Measurements from ENCODE around the gene LAMC2.

LAMC2 gene

DNA sequence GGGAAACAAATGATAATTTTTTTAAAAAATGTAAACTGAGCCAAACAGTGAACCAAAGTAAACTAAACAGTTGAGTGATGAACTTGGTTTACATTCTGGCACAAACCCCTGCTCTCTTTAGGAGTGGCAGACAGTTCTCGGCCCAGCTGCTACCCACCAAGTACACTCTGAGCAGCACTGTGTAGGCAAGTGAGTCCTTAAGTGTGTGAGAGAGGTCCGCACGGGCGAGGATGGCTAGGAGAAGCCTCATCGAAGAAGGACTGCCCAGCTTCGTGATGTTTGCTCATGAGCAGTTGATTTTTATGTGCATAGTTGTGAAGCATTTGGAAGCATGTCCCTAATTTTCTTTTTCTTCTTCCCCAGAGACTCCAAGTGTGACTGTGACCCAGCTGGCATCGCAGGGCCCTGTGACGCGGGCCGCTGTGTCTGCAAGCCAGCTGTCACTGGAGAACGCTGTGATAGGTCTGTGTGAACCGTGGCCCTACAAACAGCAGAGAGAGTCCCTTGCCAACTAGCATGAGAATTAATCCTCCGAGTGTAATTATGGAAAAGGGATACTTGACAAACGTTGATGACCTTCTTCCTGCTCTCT lies 32.1 kb downstream of the LAMC2 start:
- Histone ChIP-seq H3K27ac (ENCODE audit: insufficient read depth in 1 of 2, low read depth in 1 of 2, low read length in 2 of 2, poor library complexity in 1 of 2, severe bottlenecking in 2 of 2) (no peak overlapping the region), H3K36me3 (ENCODE audit: control insufficient read depth in 4 of 4, insufficient read depth in 4 of 4, low read length in 3 of 4) (no peaks in the 10 kb centered on the region)
- CTCF ChIA-PET, result no interaction called here

DNA sequence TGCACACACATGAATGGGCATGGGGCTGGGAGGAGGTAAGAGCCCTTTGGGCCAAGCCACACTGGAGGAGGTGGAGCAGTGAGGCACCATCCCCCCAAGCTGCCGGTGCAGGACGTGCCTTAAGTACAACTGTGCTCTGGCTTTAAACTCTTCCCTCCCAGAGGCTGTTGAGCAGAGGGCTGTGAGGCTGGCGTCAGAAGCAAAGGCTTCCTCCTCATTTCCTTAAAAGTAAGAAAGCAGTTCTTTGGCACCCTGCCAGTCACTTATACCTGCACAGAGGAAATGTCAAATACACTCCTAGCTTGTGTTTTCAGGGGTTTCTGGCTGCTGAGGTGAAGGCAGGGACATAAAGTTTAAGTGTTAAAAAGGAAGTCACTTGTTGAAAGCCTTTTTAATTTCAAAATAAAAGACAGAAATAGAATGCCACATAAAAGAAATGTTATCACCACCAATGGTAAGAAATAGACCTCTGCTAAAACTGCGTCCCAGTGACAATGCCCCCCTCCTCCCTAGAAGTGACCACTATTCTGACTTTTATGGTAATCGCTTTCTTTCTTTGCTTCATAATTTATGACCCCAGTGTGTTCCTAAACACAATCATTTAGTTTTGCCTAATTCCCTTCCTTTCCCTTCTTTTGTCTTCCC lies 33.0 kb downstream of the LAMC2 start:
- CTCF ChIA-PET, result interaction anchor here (1.5 kb wide), 1 partner anchor 16 kb away, joined by 4 read pairs; no protein-coding TSS in a partner anchor
- peak; percentile 21 to 58 (median 47) for DNase-seq
- Histone ChIP-seq H3K36me3 (ENCODE audit: control insufficient read depth in 4 of 4, insufficient read depth in 4 of 4, low read length in 3 of 4) (no peaks in the 10 kb centered on the region), H3K27ac (ENCODE audit: insufficient read depth in 1 of 2, low read depth in 1 of 2, low read length in 2 of 2, poor library complexity in 1 of 2, severe bottlenecking in 2 of 2) (no peak overlapping the region), H3K27me3 (replicated peaks in 2 of 5; ENCODE audit: control insufficient read depth in 4 of 5, insufficient read depth in 5 of 5, low read length in 4 of 5) (peaks cover 0 to 4% (median 0%) of the 10 kb centered on the region in 5 experiments), H3K4me1 (ENCODE audit: control extremely low read depth in 1 of 4, control insufficient read depth in 4 of 4, insufficient read depth in 4 of 4, low read length in 3 of 4) (peaks cover 3 to 18% (median 13%) of the 10 kb centered on the region in 4 experiments), H3K4me3 (ENCODE audit: control insufficient read depth in 1 of 7, extremely low read depth in 1 of 7, insufficient read depth in 4 of 7, low read depth in 2 of 7, low read length in 6 of 7) (peak overlapping the region in 1 of 7 experiments; percentile 35), H3K9me3 (ENCODE audit: control extremely low read depth in 1 of 5, control insufficient read depth in 4 of 5, insufficient read depth in 2 of 5, low read depth in 1 of 5, low read length in 4 of 5) (no peaks in the 10 kb centered on the region)
- POLR2A ChIA-PET, result no interaction called here
- WGBS (ENCODE audit: insufficient coverage), result 0% methylated on average over 5 of the region's 5 CpGs

More for the DNA sequence above, 32.1 kb downstream of the LAMC2 start:
- POLR2A ChIA-PET, result no interaction called here
- no peaks in the 10 kb centered on the region for H3K9me3 ChIP-seq (ENCODE audit: control extremely low read depth in 1 of 5, control insufficient read depth in 4 of 5, insufficient read depth in 2 of 5, low read depth in 1 of 5, low read length in 4 of 5)
- peaks cover 0 to 3% (median 0%) of the 10 kb centered on the region in 5 experiments for H3K27me3 ChIP-seq (replicated peaks in 2 of 5; ENCODE audit: control insufficient read depth in 4 of 5, insufficient read depth in 5 of 5, low read length in 4 of 5)
- H3K4me1 ChIP-seq (ENCODE audit: control extremely low read depth in 1 of 4, control insufficient read depth in 4 of 4, insufficient read depth in 4 of 4, low read length in 3 of 4), result peaks cover 3 to 18% (median 13%) of the 10 kb centered on the region in 4 experiments
- H3K4me3 ChIP-seq (ENCODE audit: control insufficient read depth in 1 of 7, extremely low read depth in 1 of 7, insufficient read depth in 4 of 7, low read depth in 2 of 7, low read length in 6 of 7), result no peak overlapping the region
- 93% methylated on average over 8 of the region's 14 CpGs for WGBS (ENCODE audit: insufficient coverage)
- no peak for DNase-seq

DNA sequence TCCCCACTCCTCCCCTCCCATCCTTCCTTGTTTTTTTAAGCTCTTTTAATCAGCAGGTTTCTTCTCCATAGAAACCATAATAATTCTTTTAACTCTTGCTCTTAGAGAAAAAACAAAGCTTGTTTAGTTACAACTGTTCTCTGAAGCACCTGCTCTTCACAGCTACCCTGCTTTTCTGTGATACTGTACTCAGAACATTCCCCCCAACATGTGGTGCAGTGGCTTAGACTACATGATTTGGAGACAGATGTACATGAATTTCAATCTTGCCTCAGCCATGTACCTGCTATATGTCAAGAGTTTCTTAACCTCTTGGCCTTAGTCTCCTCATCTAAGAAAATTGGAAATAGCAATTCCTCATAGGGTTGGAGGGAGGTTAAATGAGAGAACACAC lies 33.5 kb downstream of the LAMC2 start:
- CTCF ChIA-PET, result interaction anchor here (1.5 kb wide), 1 partner anchor 15 kb away, joined by 4 read pairs; no protein-coding TSS in a partner anchor

DNA sequence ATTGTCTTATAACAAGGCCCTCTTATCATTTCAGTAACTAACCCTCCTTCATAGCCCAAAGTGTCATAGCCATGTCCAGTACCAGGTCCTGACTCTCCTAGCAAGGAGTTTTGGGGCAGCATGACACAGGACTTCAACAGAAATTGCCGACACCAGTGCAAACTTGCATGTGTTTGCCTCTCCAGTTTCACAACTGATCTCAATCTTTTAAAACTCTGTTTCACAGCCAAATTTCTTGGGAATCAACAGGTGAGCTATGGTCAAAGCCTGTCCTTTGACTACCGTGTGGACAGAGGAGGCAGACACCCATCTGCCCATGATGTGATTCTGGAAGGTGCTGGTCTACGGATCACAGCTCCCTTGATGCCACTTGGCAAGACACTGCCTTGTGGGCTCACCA lies 36.8 kb downstream of the LAMC2 start:
- Histone ChIP-seq H3K4me1 (ENCODE audit: control extremely low read depth in 1 of 4, control insufficient read depth in 4 of 4, insufficient read depth in 4 of 4, low read length in 3 of 4) (peaks cover 3 to 17% (median 13%) of the 10 kb centered on the region in 4 experiments), H3K4me3 (ENCODE audit: control insufficient read depth in 1 of 7, extremely low read depth in 1 of 7, insufficient read depth in 4 of 7, low read depth in 2 of 7, low read length in 6 of 7) (no peak overlapping the region), H3K9me3 (ENCODE audit: control extremely low read depth in 1 of 5, control insufficient read depth in 4 of 5, insufficient read depth in 2 of 5, low read depth in 1 of 5, low read length in 4 of 5) (no peaks in the 10 kb centered on the region), H3K36me3 (ENCODE audit: control insufficient read depth in 4 of 4, insufficient read depth in 4 of 4, low read length in 3 of 4) (no peaks in the 10 kb centered on the region), H3K27me3 (replicated peaks in 2 of 5; ENCODE audit: control insufficient read depth in 4 of 5, insufficient read depth in 5 of 5, low read length in 4 of 5) (peaks cover 0 to 1% (median 0%) of the 10 kb centered on the region in 5 experiments), H3K27ac (ENCODE audit: insufficient read depth in 1 of 2, low read depth in 1 of 2, low read length in 2 of 2, poor library complexity in 1 of 2, severe bottlenecking in 2 of 2) (no peak overlapping the region)
- ChIA-PET POLR2A (no interaction called here), CTCF (interaction anchor here (2.5 kb wide), 1 partner anchor 12 kb away, joined by 8 read pairs; no protein-coding TSS in a partner anchor)
- DNase-seq, result no peak
- WGBS (ENCODE audit: insufficient coverage), result 100% methylated on average over 1 of the region's 3 CpGs

More for the DNA sequence above, 33.5 kb downstream of the LAMC2 start:
- Histone ChIP-seq H3K4me1 (ENCODE audit: control extremely low read depth in 1 of 4, control insufficient read depth in 4 of 4, insufficient read depth in 4 of 4, low read length in 3 of 4) (peaks cover 3 to 18% (median 13%) of the 10 kb centered on the region in 4 experiments), H3K9me3 (ENCODE audit: control extremely low read depth in 1 of 5, control insufficient read depth in 4 of 5, insufficient read depth in 2 of 5, low read depth in 1 of 5, low read length in 4 of 5) (no peaks in the 10 kb centered on the region), H3K4me3 (ENCODE audit: control insufficient read depth in 1 of 7, extremely low read depth in 1 of 7, insufficient read depth in 4 of 7, low read depth in 2 of 7, low read length in 6 of 7) (peak overlapping the region in 1 of 7 experiments; percentile 1), H3K27me3 (replicated peaks in 2 of 5; ENCODE audit: control insufficient read depth in 4 of 5, insufficient read depth in 5 of 5, low read length in 4 of 5) (peaks cover 0 to 3% (median 0%) of the 10 kb centered on the region in 5 experiments), H3K36me3 (ENCODE audit: control insufficient read depth in 4 of 4, insufficient read depth in 4 of 4, low read length in 3 of 4) (no peaks in the 10 kb centered on the region), H3K27ac (ENCODE audit: insufficient read depth in 1 of 2, low read depth in 1 of 2, low read length in 2 of 2, poor library complexity in 1 of 2, severe bottlenecking in 2 of 2) (no peak overlapping the region)
- POLR2A ChIA-PET, result no interaction called here
- DNase-seq, result no peak

DNA sequence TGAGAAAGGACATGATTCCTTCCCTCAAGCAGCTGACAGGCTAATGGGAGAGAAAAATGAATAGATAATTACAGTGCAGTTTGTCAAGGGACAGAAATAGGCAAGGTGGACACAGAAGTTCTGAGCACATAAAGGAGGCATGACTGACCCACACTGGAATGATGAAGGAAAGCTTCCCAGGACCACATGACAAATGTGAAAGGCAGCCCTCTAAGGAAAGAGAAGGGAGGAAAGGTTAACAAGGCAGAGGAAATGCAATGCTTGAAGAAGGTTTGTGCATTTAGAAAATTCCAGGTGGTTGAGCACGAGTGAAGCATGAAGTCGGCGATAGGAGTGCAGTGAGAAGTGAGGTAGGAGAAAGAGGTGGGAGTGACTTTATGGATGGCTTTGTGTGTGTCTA lies 37.4 kb downstream of the LAMC2 start:
- 100% methylated on average over 3 of the region's 3 CpGs for WGBS (ENCODE audit: insufficient coverage)
- CTCF ChIA-PET, result interaction anchor here (1.5 to 2.5 kb wide), 2 partner anchors 12 to 18 kb away, joined by 3 to 8 read pairs; no protein-coding TSS in a partner anchor
- peaks cover 0 to 1% (median 0%) of the 10 kb centered on the region in 5 experiments for H3K27me3 ChIP-seq (replicated peaks in 2 of 5; ENCODE audit: control insufficient read depth in 4 of 5, insufficient read depth in 5 of 5, low read length in 4 of 5)
- H3K36me3 ChIP-seq (ENCODE audit: control insufficient read depth in 4 of 4, insufficient read depth in 4 of 4, low read length in 3 of 4), result no peaks in the 10 kb centered on the region
- no peak overlapping the region for H3K4me3 ChIP-seq (ENCODE audit: control insufficient read depth in 1 of 7, extremely low read depth in 1 of 7, insufficient read depth in 4 of 7, low read depth in 2 of 7, low read length in 6 of 7)
- POLR2A ChIA-PET, result no interaction called here
- no peak overlapping the region for H3K27ac ChIP-seq (ENCODE audit: insufficient read depth in 1 of 2, low read depth in 1 of 2, low read length in 2 of 2, poor library complexity in 1 of 2, severe bottlenecking in 2 of 2)
- no peak for DNase-seq
- H3K4me1 ChIP-seq (ENCODE audit: control extremely low read depth in 1 of 4, control insufficient read depth in 4 of 4, insufficient read depth in 4 of 4, low read length in 3 of 4), result peaks cover 2 to 12% (median 10%) of the 10 kb centered on the region in 4 experiments
- no peaks in the 10 kb centered on the region for H3K9me3 ChIP-seq (ENCODE audit: control extremely low read depth in 1 of 5, control insufficient read depth in 4 of 5, insufficient read depth in 2 of 5, low read depth in 1 of 5, low read length in 4 of 5)

DNA sequence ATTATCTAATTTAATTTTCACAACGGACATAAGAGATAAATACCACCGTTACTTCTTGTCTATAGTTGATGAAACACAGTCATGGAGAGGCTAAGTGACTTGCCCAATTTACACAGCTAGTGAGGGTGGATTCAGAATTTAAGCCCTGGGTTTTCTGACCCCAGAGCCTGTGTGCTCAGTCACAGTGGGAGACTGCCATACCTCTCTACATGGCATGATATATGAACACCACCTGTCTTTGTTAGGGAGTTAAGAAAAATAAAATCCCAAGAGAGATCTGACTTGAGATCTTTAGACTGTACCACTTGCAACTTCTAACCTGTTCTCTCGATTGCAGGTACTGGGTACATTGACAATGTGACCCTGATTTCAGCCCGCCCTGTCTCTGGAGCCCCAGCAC lies 40.3 kb downstream of the LAMC2 start:
- Histone ChIP-seq H3K4me3 (ENCODE audit: control insufficient read depth in 1 of 7, extremely low read depth in 1 of 7, insufficient read depth in 4 of 7, low read depth in 2 of 7, low read length in 6 of 7) (no peak overlapping the region), H3K9me3 (ENCODE audit: control extremely low read depth in 1 of 5, control insufficient read depth in 4 of 5, insufficient read depth in 2 of 5, low read depth in 1 of 5, low read length in 4 of 5) (no peaks in the 10 kb centered on the region), H3K36me3 (ENCODE audit: control insufficient read depth in 4 of 4, insufficient read depth in 4 of 4, low read length in 3 of 4) (no peaks in the 10 kb centered on the region), H3K27me3 (replicated peaks in 2 of 5; ENCODE audit: control insufficient read depth in 4 of 5, insufficient read depth in 5 of 5, low read length in 4 of 5) (peaks cover 0 to 1% (median 0%) of the 10 kb centered on the region in 5 experiments), H3K4me1 (ENCODE audit: control extremely low read depth in 1 of 4, control insufficient read depth in 4 of 4, insufficient read depth in 4 of 4, low read length in 3 of 4) (no peaks in the 10 kb centered on the region), H3K27ac (ENCODE audit: insufficient read depth in 1 of 2, low read depth in 1 of 2, low read length in 2 of 2, poor library complexity in 1 of 2, severe bottlenecking in 2 of 2) (no peak overlapping the region)
- CTCF ChIA-PET, result interaction anchor here (2.5 kb wide), 1 partner anchor 264 kb away, joined by 10 read pairs; no protein-coding TSS in a partner anchor
- POLR2A ChIA-PET, result no interaction called here
- no peak for DNase-seq
- 93% methylated on average over 2 of the region's 4 CpGs for WGBS (ENCODE audit: insufficient coverage)

DNA sequence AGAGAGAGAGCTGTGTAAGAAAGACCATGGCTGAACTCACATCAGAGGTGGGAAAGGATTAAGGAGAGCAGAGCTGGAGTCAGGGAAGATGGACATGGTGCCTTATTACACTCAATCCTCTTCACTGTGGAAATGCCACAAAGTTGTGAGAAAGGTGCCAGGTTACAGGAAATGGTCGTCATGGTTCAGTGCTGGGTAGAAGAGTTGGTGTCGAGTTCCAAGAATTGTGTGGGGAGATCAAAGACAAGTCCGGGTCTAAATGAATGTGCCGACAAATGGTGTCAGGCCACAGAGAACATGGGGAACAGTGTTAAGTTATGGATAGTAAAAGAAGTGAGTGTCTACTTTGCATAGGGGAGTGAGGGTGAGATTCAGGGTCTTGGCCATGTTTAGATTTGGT lies 40.9 kb downstream of the LAMC2 start:
- WGBS (ENCODE audit: insufficient coverage), result 88% methylated on average over 4 of the region's 4 CpGs
- CTCF ChIA-PET, result interaction anchor here (0.7 to 2.7 kb wide), 3 partner anchors 13 to 265 kb away, joined by 3 to 14 read pairs (median 13); no protein-coding TSS in a partner anchor
- Histone ChIP-seq H3K27me3 (replicated peaks in 2 of 5; ENCODE audit: control insufficient read depth in 4 of 5, insufficient read depth in 5 of 5, low read length in 4 of 5) (peaks cover 0 to 1% (median 0%) of the 10 kb centered on the region in 5 experiments), H3K36me3 (ENCODE audit: control insufficient read depth in 4 of 4, insufficient read depth in 4 of 4, low read length in 3 of 4) (no peaks in the 10 kb centered on the region), H3K4me1 (ENCODE audit: control extremely low read depth in 1 of 4, control insufficient read depth in 4 of 4, insufficient read depth in 4 of 4, low read length in 3 of 4) (no peaks in the 10 kb centered on the region), H3K9me3 (ENCODE audit: control extremely low read depth in 1 of 5, control insufficient read depth in 4 of 5, insufficient read depth in 2 of 5, low read depth in 1 of 5, low read length in 4 of 5) (no peaks in the 10 kb centered on the region), H3K4me3 (ENCODE audit: control insufficient read depth in 1 of 7, extremely low read depth in 1 of 7, insufficient read depth in 4 of 7, low read depth in 2 of 7, low read length in 6 of 7) (no peak overlapping the region), H3K27ac (ENCODE audit: insufficient read depth in 1 of 2, low read depth in 1 of 2, low read length in 2 of 2, poor library complexity in 1 of 2, severe bottlenecking in 2 of 2) (no peak overlapping the region)
- POLR2A ChIA-PET, result no interaction called here
- DNase-seq, result no peak

Data from common myeloid progenitor, CD34-positive (primary cell).